SK-N-MC (cell line): ENCODE data around the gene CLK3.

Source experiments
- EZH2 ChIP-seq: fragments of 200-600 bp; sonication (generic); IDR thresholded peaks from one replicate; pipeline ENCODE4 v1.6.1; 2017; ENCODE audit warnings: antibody characterized with exemption
- FOXP2 ChIP-seq: optimal IDR thresholded peaks from 2 replicates; pipeline ENCODE3; 2011; ENCODE audit warnings: mild to moderate bottlenecking, moderate library complexity; ENCODE audit not compliant: insufficient read depth; ENCODE audit errors: extremely low read length, control extremely low read depth
- POLR2AphosphoS5 ChIP-seq: IDR thresholded peaks from 2 replicates; pipeline ENCODE4 v1.6.1; 2012; ENCODE audit warnings: mild to moderate bottlenecking, low read depth, low read length, borderline replicate concordance

DNA sequence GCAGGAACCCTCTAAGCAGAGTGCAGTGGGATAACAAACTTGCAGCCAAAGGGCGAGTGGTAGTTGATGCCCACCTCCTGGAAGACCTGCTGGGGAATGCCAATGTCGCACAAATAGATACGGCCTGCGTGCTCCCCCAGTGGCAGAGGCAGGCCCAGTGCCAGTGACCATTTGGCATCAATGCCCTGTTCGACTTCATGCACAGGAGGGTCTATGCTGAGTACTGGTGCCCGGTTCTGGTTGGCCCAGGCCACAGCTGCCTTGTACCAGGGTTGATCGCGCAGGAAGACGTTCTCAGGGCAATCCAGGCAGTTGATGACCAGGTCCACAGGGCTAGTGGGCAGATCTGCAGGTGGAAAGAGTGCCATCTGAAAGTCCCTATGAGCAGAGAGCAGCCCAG is 17.0 kb downstream of the CLK3 start:
- no peak for TF ChIP-seq EZH2
- no peak for TF ChIP-seq POLR2AphosphoS5
- no peak for TF ChIP-seq FOXP2
